ENCODE data around the gene ZBTB4. TPM values are rescaled to one million over a fixed set of nuclear protein-coding genes. Genes with fewer than 3 reads are reported as not detected.

The ZBTB4 gene
- total RNA-seq, 1 experiment from 2014 or later = 19.9 TPM

Other genes starting within 250 kb of the ZBTB4 start
- 30.6 and 45.3 TPM in 2 replicates for gene DVL2, start 245.1 kb downstream of the ZBTB4 start, total RNA-seq (2014; rRNA removed; shearing (Covaris generic))
- 27.5 and 30.3 TPM in 2 replicates for gene PHF23, start 240.2 kb downstream of the ZBTB4 start, total RNA-seq (2014; rRNA removed; shearing (Covaris generic))
- 139 and 146 TPM in 2 replicates for gene GABARAP, start 237.2 kb downstream of the ZBTB4 start, total RNA-seq (2014; rRNA removed; shearing (Covaris generic))
- gene CTDNEP1, start 227.9 kb downstream of the ZBTB4 start, total RNA-seq (2014; rRNA removed; shearing (Covaris generic)) = 15.5 and 21.8 TPM in 2 replicates
- 37.2 and 52.4 TPM in 2 replicates for gene ELP5, start 227.4 kb downstream of the ZBTB4 start, total RNA-seq (2014; rRNA removed; shearing (Covaris generic))
- not detected in 2 replicates for gene CLDN7, start 217.2 kb downstream of the ZBTB4 start, total RNA-seq (2014; rRNA removed; shearing (Covaris generic))
- 0.32 TPM in 1 of 2 replicates, not detected in the other for gene SLC2A4, start 197.9 kb downstream of the ZBTB4 start, total RNA-seq (2014; rRNA removed; shearing (Covaris generic))
- gene YBX2, start 185.0 kb downstream of the ZBTB4 start, total RNA-seq (2014; rRNA removed; shearing (Covaris generic)) = not detected in 2 replicates
- 342 and 632 TPM in 2 replicates for gene EIF5A, start 172.0 kb downstream of the ZBTB4 start, total RNA-seq (2014; rRNA removed; shearing (Covaris generic))
- 86.3 and 112 TPM in 2 replicates for gene GPS2, start 164.3 kb downstream of the ZBTB4 start, total RNA-seq (2014; rRNA removed; shearing (Covaris generic))
- 8.1 and 13.8 TPM in 2 replicates for gene NEURL4, start 150.3 kb downstream of the ZBTB4 start, total RNA-seq (2014; rRNA removed; shearing (Covaris generic))
- not detected in 2 replicates for gene ACAP1, start 143.1 kb downstream of the ZBTB4 start, total RNA-seq (2014; rRNA removed; shearing (Covaris generic))
- gene KCTD11, start 127.5 kb downstream of the ZBTB4 start, total RNA-seq (2014; rRNA removed; shearing (Covaris generic)) = 5.4 and 7.0 TPM in 2 replicates
- gene TMEM95, start 124.5 kb downstream of the ZBTB4 start, total RNA-seq (2014; rRNA removed; shearing (Covaris generic)) = not detected in 2 replicates
- gene TNK1, start 98.5 kb downstream of the ZBTB4 start, total RNA-seq (2014; rRNA removed; shearing (Covaris generic)) = not detected in 2 replicates
- 13.3 and 14.2 TPM in 2 replicates for gene PLSCR3, start 85.1 kb downstream of the ZBTB4 start, total RNA-seq (2014; rRNA removed; shearing (Covaris generic))
- 24.7 and 28.8 TPM in 2 replicates for gene TMEM256, start 75.5 kb downstream of the ZBTB4 start, total RNA-seq (2014; rRNA removed; shearing (Covaris generic))
- 2.2 and 3.9 TPM in 2 replicates for gene NLGN2, start 71.8 kb downstream of the ZBTB4 start, total RNA-seq (2014; rRNA removed; shearing (Covaris generic))
- gene SPEM1, start 59.3 kb downstream of the ZBTB4 start, total RNA-seq (2014; rRNA removed; shearing (Covaris generic)) = not detected in 2 replicates
- gene SPEM2, start 54.0 kb downstream of the ZBTB4 start, total RNA-seq (2014; rRNA removed; shearing (Covaris generic)) = not detected in 2 replicates
- gene SPEM3, start 50.8 kb downstream of the ZBTB4 start, total RNA-seq (2014; rRNA removed; shearing (Covaris generic)) = not detected in 2 replicates
- gene TMEM102, start 44.2 kb downstream of the ZBTB4 start, total RNA-seq (2014; rRNA removed; shearing (Covaris generic)) = 0.45 TPM in 1 of 2 replicates, not detected in the other
- not detected in 2 replicates for gene FGF11, start 40.1 kb downstream of the ZBTB4 start, total RNA-seq (2014; rRNA removed; shearing (Covaris generic))
- gene CHRNB1, start 34.6 kb downstream of the ZBTB4 start, total RNA-seq (2014; rRNA removed; shearing (Covaris generic)) = 3.9 and 14.7 TPM in 2 replicates
- gene SLC35G6, start 1.8 kb upstream of the ZBTB4 start, total RNA-seq (2014; rRNA removed; shearing (Covaris generic)) = not detected in 2 replicates
- gene POLR2A, start 4.7 kb upstream of the ZBTB4 start, total RNA-seq (2014; rRNA removed; shearing (Covaris generic)) = 17.5 and 29.3 TPM in 2 replicates
- gene TNFSF12, start 69.4 kb upstream of the ZBTB4 start, total RNA-seq (2014; rRNA removed; shearing (Covaris generic)) = 5.9 and 22.8 TPM in 2 replicates
- 0.56 and 1.3 TPM in 2 replicates for gene TNFSF13, start 79.1 kb upstream of the ZBTB4 start, total RNA-seq (2014; rRNA removed; shearing (Covaris generic))
- gene SENP3, start 82.3 kb upstream of the ZBTB4 start, total RNA-seq (2014; rRNA removed; shearing (Covaris generic)) = 74.9 and 101 TPM in 2 replicates
- gene CD68, start 100.0 kb upstream of the ZBTB4 start, total RNA-seq (2014; rRNA removed; shearing (Covaris generic)) = 0.31 and 5.2 TPM in 2 replicates
- 166 and 213 TPM in 2 replicates for gene MPDU1, start 104.2 kb upstream of the ZBTB4 start, total RNA-seq (2014; rRNA removed; shearing (Covaris generic))
- not detected in 2 replicates for gene SOX15, start 110.5 kb upstream of the ZBTB4 start, total RNA-seq (2014; rRNA removed; shearing (Covaris generic))
- 39.6 and 49.5 TPM in 2 replicates for gene FXR2, start 135.3 kb upstream of the ZBTB4 start, total RNA-seq (2014; rRNA removed; shearing (Covaris generic))
- gene SAT2, start 148.2 kb upstream of the ZBTB4 start, total RNA-seq (2014; rRNA removed; shearing (Covaris generic)) = 28.1 and 40.1 TPM in 2 replicates
- not detected in 2 replicates for gene SHBG, start 150.5 kb upstream of the ZBTB4 start, total RNA-seq (2014; rRNA removed; shearing (Covaris generic))
- not detected in 2 replicates for gene ATP1B2, start 171.3 kb upstream of the ZBTB4 start, total RNA-seq (2014; rRNA removed; shearing (Covaris generic))
- gene TP53, start 207.9 kb upstream of the ZBTB4 start, total RNA-seq (2014; rRNA removed; shearing (Covaris generic)) = 28.4 and 40.6 TPM in 2 replicates
- gene WRAP53, start 208.8 kb upstream of the ZBTB4 start, total RNA-seq (2014; rRNA removed; shearing (Covaris generic)) = 13.8 and 14.2 TPM in 2 replicates
- gene EFNB3, start 225.6 kb upstream of the ZBTB4 start, total RNA-seq (2014; rRNA removed; shearing (Covaris generic)) = not detected in 2 replicates
- gene DNAH2, start 238.1 kb upstream of the ZBTB4 start, total RNA-seq (2014; rRNA removed; shearing (Covaris generic)) = not detected in 2 replicates